Measurements from ENCODE around the gene RAPGEF3. TPM values are rescaled to one million over a fixed set of nuclear protein-coding genes. Genes with fewer than 3 reads are reported as not detected.

RAPGEF3 gene
- total and polyA plus RNA-seq, 9 of the 15 experiments (the other 6 are each of a cell fraction or from before 2014, with no cell fraction given): 0.03 to 0.78 (median 0.37) TPM; not detected in 1

GRCh38 chr12:47742253-47742825, 16.3 kb downstream of the RAPGEF3 start (continued):
- TF ChIP-seq ZNF644 (tag; IDR thresholded peaks at IDR 0.05; ENCODE audit: low read depth): no peak
- peak in 2 of 3 experiments; percentile 20 to 43 for TF ChIP-seq YY1 (IDR thresholded peaks at IDR 0.05; ENCODE audit: borderline replicate concordance in 1 of 3, control insufficient read depth in 1 of 3, extremely low read depth in 1 of 3, insufficient read depth in 3 of 3, insufficient read length in 1 of 3, insufficient replicate concordance in 2 of 3, low read depth in 1 of 3, low read length in 2 of 3)
- no peak for TF ChIP-seq ZBTB26 (CRISPR knock-in tag; IDR thresholded peaks at IDR 0.05)
- no peak for TF ChIP-seq POLR2AphosphoS2 (IDR thresholded peaks at IDR 0.05; ENCODE audit: low read length)
- 0 out of 2 replicates have a peak, but pooled peaks have one; percentile 37 for TF ChIP-seq MYNN (IDR thresholded peaks at IDR 0.05)
- TF ChIP-seq MYNN (CRISPR knock-in tag; IDR thresholded peaks at IDR 0.05): no peak
- TF ChIP-seq ELF2 (CRISPR knock-in tag; IDR thresholded peaks at IDR 0.05): no peak
- TF ChIP-seq SNIP1 (IDR thresholded peaks at IDR 0.05; ENCODE audit: low read depth): no peak
- TF ChIP-seq LARP7 (IDR thresholded peaks at IDR 0.05): no peak
- TF ChIP-seq HNRNPL (IDR thresholded peaks at IDR 0.05; ENCODE audit: low read depth, low read length): no peak
- TF ChIP-seq ZNF263 (CRISPR knock-in tag; IDR thresholded peaks at IDR 0.05; ENCODE audit: borderline replicate concordance): peak; percentile 44; the same call in 1 of the 2 replicates
- no peak for TF ChIP-seq NFE2L1 (tag; IDR thresholded peaks at IDR 0.05; ENCODE audit: borderline replicate concordance, low read depth)
- TF ChIP-seq RFX5 (IDR thresholded peaks at IDR 0.05; ENCODE audit: low read depth, low read length): no peak
- peak; percentile 41; the same call in 1 of the 2 replicates for TF ChIP-seq NR2C1 (IDR thresholded peaks at IDR 0.05)
- TF ChIP-seq NR2C1 (tag; IDR thresholded peaks at IDR 0.05): 0 out of 2 replicates have a peak, but pooled peaks have one; percentile 19
- no peak for TF ChIP-seq ZNF436 (CRISPR knock-in tag; IDR thresholded peaks at IDR 0.05)
- TF ChIP-seq ZFP30 (CRISPR knock-in tag; IDR thresholded peaks at IDR 0.05; ENCODE audit: borderline replicate concordance): no peak
- no peak for TF ChIP-seq DMBX1 (CRISPR knock-in tag; IDR thresholded peaks at IDR 0.05; ENCODE audit: borderline replicate concordance)
- TF ChIP-seq PTBP1 (IDR thresholded peaks at IDR 0.05; ENCODE audit: low read depth, low read length): no peak
- TF ChIP-seq SMARCC2 (IDR thresholded peaks at IDR 0.05; ENCODE audit: low read depth): no peak
- no peak for TF ChIP-seq GTF2F1 (IDR thresholded peaks at IDR 0.05; ENCODE audit: low read depth, low read length)
- TF ChIP-seq RAD21 (CRISPR knock-in tag; conservative IDR thresholded peaks at IDR 0.05 in 1 of 2, IDR thresholded peaks at IDR 0.05 in 1 of 2): peak; percentile 91 to 97
- TF ChIP-seq KDM4B (IDR thresholded peaks at IDR 0.05; ENCODE audit: borderline replicate concordance in 2 of 2, low read depth in 1 of 2): no peak
- no peak for TF ChIP-seq TEAD2 (tag; IDR thresholded peaks at IDR 0.05)
- no peak for TF ChIP-seq FOSL1 (tag; conservative IDR thresholded peaks at IDR 0.05)
- TF ChIP-seq CEBPZ (IDR thresholded peaks at IDR 0.05; ENCODE audit: borderline replicate concordance, low read depth, low read length): no peak
